Muscle of leg (tissue), 11 donors: ENCODE results near the gene WFDC1. TPM values are rescaled to one million over a fixed set of nuclear protein-coding genes. Genes with fewer than 3 reads are reported as not detected.

Experiments
- DNase-seq: peaks from one replicate; pipeline ENCODE4 v3.0.0; 2013
- H3K27ac ChIP-seq: one replicate; pipeline ENCODE4 v1.5.1; 2013; ENCODE audit warnings: mild to moderate bottlenecking, low read length, control low read depth
- H3K27me3 ChIP-seq: one replicate; pipeline ENCODE4 v1.6.1; 2013; ENCODE audit warnings: low read length; ENCODE audit not compliant: control insufficient read depth, insufficient read depth
- H3K36me3 ChIP-seq: one replicate; pipeline ENCODE4 v1.6.1; 2013; ENCODE audit warnings: low read length; ENCODE audit not compliant: control insufficient read depth, insufficient read depth
- H3K4me1 ChIP-seq: one replicate; pipeline ENCODE4 v1.6.1; 2013; ENCODE audit warnings: low read length; ENCODE audit not compliant: control insufficient read depth, insufficient read depth
- H3K4me3 ChIP-seq: one replicate; pipeline ENCODE4 v1.5.1; 2013; ENCODE audit warnings: low read length, control low read depth
- H3K9me3 ChIP-seq: replicated peaks from 2 replicates; pipeline ENCODE4 v1.6.1; 2013; ENCODE audit warnings: low read depth, low read length; ENCODE audit not compliant: control insufficient read depth
- WGBS: methylation state at CpG from one replicate; pipeline ENCODE4 v1.1.5; 2013; ENCODE audit warnings: missing lambda C conversion rate; ENCODE audit not compliant: insufficient coverage; 5-methylcytosine and 5-hydroxymethylcytosine counted together
- polyA plus RNA-seq, 8 donors: library from polyadenylated mRNA; unstranded; fragments of 120-200 nt; gene quantifications; one replicate each; pipeline versions ENCODE4 v1.2.1 to v1.2.3, GENCODE V29; 2013; ENCODE audit warnings: inconsistent platforms in 1 of 8, low replicate concordance in 1 of 8; ENCODE audit not compliant: insufficient read length in 8 of 8, insufficient read depth in 1 of 8
- total RNA-seq: library from RNA; stranded (reverse); fragments of 120-200 nt; gene quantifications from one replicate; pipeline ENCODE4 v1.2.4, GENCODE V29; 2013

Gene WFDC1
- total and polyA plus RNA-seq, 9 donors: 1.2 to 4.4 (median 2.4) TPM

- Histone ChIP-seq H3K36me3 (no peaks in the 10 kb centered on the region), H3K27me3 (peaks cover 8% of the 10 kb centered on the region), H3K4me3 (no peak overlapping the region), H3K9me3 (no peaks in the 10 kb centered on the region), H3K27ac (no peak overlapping the region), H3K4me1 (no peaks in the 10 kb centered on the region)
- WGBS: 92% methylated on average over 2 of the region's 6 CpGs
- no peak for DNase-seq
Observed at GRCh38 chr16:84348386-84348888, 53.8 kb downstream of the WFDC1 start.

- H3K27ac ChIP-seq: no peak overlapping the region
- WGBS: 70% methylated on average over 7 of the region's 11 CpGs
- DNase-seq: no peak
Observed at GRCh38 chr16:84349862-84350684, 55.4 kb downstream of the WFDC1 start.

GRCh38 chr16:84350685-84351400 is 56.2 kb downstream of the WFDC1 start:
- no peak for DNase-seq
- whole genome bisulfite sequencing: 94% methylated on average over 3 of the region's 16 CpGs
- no peak overlapping the region for H3K27ac ChIP-seq

More at GRCh38 chr16:84349862-84350684, 55.4 kb downstream of the WFDC1 start:
- Histone ChIP-seq H3K27me3 (peaks cover 11% of the 10 kb centered on the region), H3K9me3 (no peaks in the 10 kb centered on the region), H3K4me3 (no peak overlapping the region), H3K36me3 (no peaks in the 10 kb centered on the region), H3K4me1 (no peaks in the 10 kb centered on the region)

DNA sequence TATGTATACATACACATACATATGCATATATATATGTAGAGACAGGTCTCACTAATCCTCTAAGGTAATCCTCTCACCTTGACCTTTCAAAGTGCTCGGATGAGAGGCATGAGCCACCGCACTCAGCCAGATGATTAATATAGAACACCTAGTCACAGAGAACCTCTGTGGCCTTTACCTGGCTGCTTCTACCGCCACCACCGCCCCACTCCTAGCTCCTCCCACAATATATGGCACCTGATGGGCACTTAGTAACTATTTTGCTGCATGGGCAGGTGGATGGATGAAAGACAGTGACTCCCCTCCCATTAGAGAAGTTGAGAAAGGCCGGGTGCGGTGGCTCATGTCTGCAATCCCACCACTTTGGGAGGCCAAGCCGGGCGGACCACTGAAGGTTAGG is 57.0 kb downstream of the WFDC1 start:
- 100% methylated on average over 2 of the region's 8 CpGs for WGBS
- Histone ChIP-seq H3K36me3 (no peaks in the 10 kb centered on the region), H3K27ac (no peak overlapping the region), H3K4me1 (no peaks in the 10 kb centered on the region), H3K27me3 (peaks cover 6% of the 10 kb centered on the region), H3K9me3 (no peaks in the 10 kb centered on the region), H3K4me3 (no peak overlapping the region)
- no peak for DNase-seq

More at GRCh38 chr16:84350685-84351400, 56.2 kb downstream of the WFDC1 start:
- Histone ChIP-seq H3K4me1 (no peaks in the 10 kb centered on the region), H3K9me3 (no peaks in the 10 kb centered on the region), H3K4me3 (no peak overlapping the region), H3K27me3 (peaks cover 11% of the 10 kb centered on the region), H3K36me3 (no peaks in the 10 kb centered on the region)

- H3K27me3 ChIP-seq: peaks cover 7% of the 10 kb centered on the region
- no peaks in the 10 kb centered on the region for H3K9me3 ChIP-seq
- 73% methylated on average over 6 of the region's 6 CpGs for WGBS
- no peak for DNase-seq
- no peaks in the 10 kb centered on the region for H3K36me3 ChIP-seq
- no peaks in the 10 kb centered on the region for H3K4me1 ChIP-seq
- no peak overlapping the region for H3K4me3 ChIP-seq
- H3K27ac ChIP-seq: no peak overlapping the region
Observed at GRCh38 chr16:84354306-84354705, 59.6 kb downstream of the WFDC1 start.

- no peak for DNase-seq
- 89% methylated on average over 1 of the region's 2 CpGs for WGBS
- H3K27me3 ChIP-seq: peaks cover 8% of the 10 kb centered on the region
Observed at GRCh38 chr16:84355149-84355548, 60.5 kb downstream of the WFDC1 start.

DNA sequence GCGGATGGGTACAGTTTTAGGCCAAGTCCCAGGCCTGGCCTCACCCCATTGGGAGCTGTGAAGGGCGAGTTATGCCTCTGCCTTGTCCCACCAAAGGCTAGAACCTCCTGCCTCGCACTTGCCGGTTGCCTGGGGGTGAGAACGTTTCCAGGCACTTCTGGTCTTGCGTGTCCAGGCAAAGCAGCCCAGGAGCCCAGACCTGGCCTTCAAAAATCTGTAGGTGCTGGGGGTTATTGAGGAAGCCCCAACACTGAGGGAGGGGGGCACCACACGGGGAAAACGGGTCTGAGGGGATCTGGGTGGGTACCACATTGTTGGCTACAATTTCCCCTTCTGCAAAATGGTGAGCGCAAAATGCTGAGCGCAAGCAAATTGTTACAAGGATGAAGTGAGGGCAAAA is 61.5 kb downstream of the WFDC1 start:
- 89% methylated on average over 10 of the region's 10 CpGs for WGBS
- no peak for DNase-seq

More at GRCh38 chr16:84355149-84355548, 60.5 kb downstream of the WFDC1 start:
- Histone ChIP-seq H3K36me3 (no peaks in the 10 kb centered on the region), H3K27ac (no peak overlapping the region), H3K9me3 (no peaks in the 10 kb centered on the region), H3K4me1 (no peaks in the 10 kb centered on the region), H3K4me3 (no peak overlapping the region)

GRCh38 chr16:84356591-84357116 is 62.0 kb downstream of the WFDC1 start:
- DNase-seq: no peak
- no peak overlapping the region for H3K27ac ChIP-seq
- no peaks in the 10 kb centered on the region for H3K4me1 ChIP-seq
- 79% methylated on average over 5 of the region's 11 CpGs for WGBS
- no peaks in the 10 kb centered on the region for H3K36me3 ChIP-seq
- H3K9me3 ChIP-seq: no peaks in the 10 kb centered on the region
- H3K27me3 ChIP-seq: peaks cover 13% of the 10 kb centered on the region
- no peak overlapping the region for H3K4me3 ChIP-seq

More for the DNA sequence above, 61.5 kb downstream of the WFDC1 start:
- H3K27ac ChIP-seq: no peak overlapping the region
- no peaks in the 10 kb centered on the region for H3K9me3 ChIP-seq
- H3K27me3 ChIP-seq: peaks cover 13% of the 10 kb centered on the region
- no peak overlapping the region for H3K4me3 ChIP-seq
- H3K36me3 ChIP-seq: no peaks in the 10 kb centered on the region
- no peaks in the 10 kb centered on the region for H3K4me1 ChIP-seq

- Histone ChIP-seq H3K36me3 (no peaks in the 10 kb centered on the region), H3K4me1 (peaks cover 4% of the 10 kb centered on the region)
Observed at GRCh38 chr16:84357191-84357651, 62.5 kb downstream of the WFDC1 start.

More at GRCh38 chr16:84357191-84357651, 62.5 kb downstream of the WFDC1 start:
- Histone ChIP-seq H3K9me3 (no peaks in the 10 kb centered on the region), H3K27ac (no peak overlapping the region), H3K27me3 (peaks cover 13% of the 10 kb centered on the region), H3K4me3 (no peak overlapping the region)
- no peak for DNase-seq
- 14% methylated on average over 1 of the region's 9 CpGs for WGBS
